Right lung (tissue), 5 donors: ENCODE data around the gene GPBP1. TPM values are rescaled to one million over a fixed set of nuclear protein-coding genes. Genes with fewer than 3 reads are reported as not detected.
"Not testable (repeated sequence)": the region's sequence is repeated elsewhere in the genome, so short reads cannot be mapped to it uniquely, and the experiment has no call there.

ENCODE experiments used
- DNase-seq, 2 donors: peaks; one replicate each; pipeline ENCODE4 v3.0.0-alpha.2; 2013
- polyA plus RNA-seq, 5 donors: library from polyadenylated mRNA; unstranded; fragments of 120-200 nt; gene quantifications; one replicate each; pipeline versions ENCODE4 v1.2.1 to v1.2.3, GENCODE V29; 2013; ENCODE audit warnings: inconsistent platforms in 1 of 5, low replicate concordance in 1 of 5; ENCODE audit not compliant: insufficient read length in 5 of 5, insufficient read depth in 1 of 5

Gene GPBP1
- polyA plus RNA-seq, 5 donors: 117 to 178 (median 158) TPM

GRCh38 chr5:57175551-57176309 lies 1.9 kb downstream of the GPBP1 start:
- peak in 1 of 2 donors; percentile 51 for DNase-seq

DNA sequence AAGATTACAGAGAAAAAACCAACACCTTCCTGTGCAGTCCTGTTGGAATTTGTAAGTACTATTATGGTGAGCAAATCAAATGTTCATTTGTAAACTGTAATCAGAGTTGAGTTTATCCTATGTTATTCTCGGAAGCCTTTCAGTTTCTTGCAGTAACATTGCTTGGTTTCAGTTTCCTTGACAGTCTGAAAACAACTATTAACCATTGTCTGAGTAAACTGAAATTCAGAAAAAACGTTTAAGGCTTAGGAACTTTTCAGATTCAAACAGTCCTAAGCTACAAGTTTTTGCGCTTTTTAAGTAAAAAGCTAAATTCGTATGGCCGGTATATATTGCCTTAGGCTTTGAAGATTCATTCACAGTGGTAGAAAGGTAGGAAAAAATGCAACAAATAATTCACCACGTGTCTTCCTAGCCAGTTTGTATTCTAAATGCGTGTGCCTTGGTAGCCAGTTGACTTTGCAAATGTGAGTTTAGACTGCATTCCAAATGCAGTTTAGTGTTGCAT lies 2.5 kb downstream of the GPBP1 start:
- DNase-seq: peak; percentile 35 to 43

DNA sequence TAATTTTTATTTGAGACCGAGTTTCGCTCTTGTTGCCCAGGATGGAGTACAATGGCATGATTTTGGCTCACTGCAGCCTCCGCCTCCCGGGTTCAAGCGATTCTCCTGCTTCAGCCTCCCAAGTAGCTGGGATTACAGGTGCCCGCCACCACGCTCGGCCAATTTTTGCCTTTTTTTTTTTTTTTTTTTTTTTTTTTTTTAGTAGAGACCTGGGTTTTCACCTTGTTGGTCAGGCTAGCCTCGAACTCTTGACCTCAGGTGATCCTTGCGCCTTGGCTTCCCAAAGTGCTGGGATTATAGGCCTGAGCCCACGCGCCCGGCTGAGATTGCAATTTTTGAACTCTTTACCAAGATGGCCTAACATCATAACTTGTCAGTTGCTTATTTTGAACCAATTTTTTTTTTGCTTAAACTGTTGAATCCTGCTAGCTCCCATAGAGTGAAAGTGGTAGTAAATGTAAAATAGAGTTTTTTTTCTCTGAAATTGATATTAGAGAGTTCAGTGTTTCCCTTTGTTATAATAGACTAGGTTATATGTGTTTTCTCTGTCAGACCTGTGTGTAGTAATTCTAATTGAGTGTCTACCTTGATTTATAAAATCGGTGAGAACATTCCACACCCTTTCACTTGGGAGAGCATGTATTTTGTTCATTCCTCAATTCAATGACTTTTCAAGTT lies 3.8 kb downstream of the GPBP1 start:
- DNase-seq: no peak

GRCh38 chr5:57178238-57178637 lies 4.4 kb downstream of the GPBP1 start:
- DNase-seq: not testable (repeated sequence)

GRCh38 chr5:57179262-57180200 lies 5.7 kb downstream of the GPBP1 start:
- no peak for DNase-seq

GRCh38 chr5:57181154-57181553 lies 7.3 kb downstream of the GPBP1 start:
- DNase-seq: no peak

DNA sequence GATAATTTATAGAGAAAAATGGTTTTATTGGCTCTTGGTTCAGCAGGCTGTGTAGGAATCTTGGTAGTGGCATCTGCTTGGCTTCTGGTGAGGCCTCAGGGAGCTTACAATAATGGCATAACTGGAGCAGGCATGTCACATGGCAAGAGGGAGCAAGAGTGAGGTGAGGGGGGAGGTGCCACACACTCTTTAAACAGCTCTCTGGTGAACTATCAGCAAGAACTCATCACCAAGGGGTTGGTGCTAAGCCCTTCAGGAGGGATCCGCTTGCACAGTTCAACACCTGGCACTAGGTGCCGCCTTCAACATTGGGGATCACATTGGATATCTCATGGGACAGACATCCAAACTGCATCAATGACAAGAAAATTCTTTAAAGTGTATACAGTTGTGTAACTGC lies 10.5 kb downstream of the GPBP1 start:
- no peak for DNase-seq

DNA sequence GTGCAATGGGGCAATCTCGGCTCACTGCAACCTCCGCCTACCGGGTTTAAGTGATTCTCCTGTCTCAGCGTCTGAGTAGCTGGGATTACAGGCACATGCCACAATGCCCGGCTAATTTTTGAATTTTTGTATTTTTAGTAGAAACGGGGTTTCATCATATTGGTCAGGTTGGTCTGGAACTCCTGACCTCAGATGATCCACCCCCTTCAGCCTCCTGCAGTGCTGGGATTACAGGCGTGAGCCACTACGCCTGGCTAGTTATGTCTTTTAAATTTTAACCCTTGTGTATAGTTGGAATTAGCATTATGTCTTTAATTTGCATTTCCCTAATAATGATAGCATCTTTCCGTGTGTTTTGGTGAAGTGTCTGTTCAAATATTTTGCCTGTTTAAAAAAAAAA lies 11.5 kb downstream of the GPBP1 start:
- DNase-seq: no peak

DNA sequence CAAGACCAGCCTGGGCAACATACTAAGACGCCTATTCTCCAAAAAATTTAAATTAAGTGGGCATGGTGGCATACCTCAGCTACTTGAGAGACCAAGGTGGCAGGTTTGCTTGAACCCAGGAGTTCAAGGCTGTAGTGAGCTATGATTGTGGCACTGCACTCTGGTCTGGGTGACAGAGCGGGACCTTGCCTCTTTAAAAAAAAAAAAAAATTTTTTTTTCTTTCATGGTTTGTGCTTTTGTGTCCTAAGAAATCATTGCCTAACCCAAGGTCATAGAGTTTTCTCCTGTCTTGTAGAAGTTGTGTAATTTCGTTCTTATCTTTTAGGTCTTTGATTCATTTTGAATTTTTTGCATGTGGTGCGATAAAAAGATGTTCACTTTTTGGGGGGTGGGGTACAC lies 12.3 kb downstream of the GPBP1 start:
- DNase-seq: no peak

- not testable (repeated sequence) for DNase-seq
These were observed 14.1 kb downstream of the GPBP1 start for GRCh38 chr5:57187977-57188376.

DNA sequence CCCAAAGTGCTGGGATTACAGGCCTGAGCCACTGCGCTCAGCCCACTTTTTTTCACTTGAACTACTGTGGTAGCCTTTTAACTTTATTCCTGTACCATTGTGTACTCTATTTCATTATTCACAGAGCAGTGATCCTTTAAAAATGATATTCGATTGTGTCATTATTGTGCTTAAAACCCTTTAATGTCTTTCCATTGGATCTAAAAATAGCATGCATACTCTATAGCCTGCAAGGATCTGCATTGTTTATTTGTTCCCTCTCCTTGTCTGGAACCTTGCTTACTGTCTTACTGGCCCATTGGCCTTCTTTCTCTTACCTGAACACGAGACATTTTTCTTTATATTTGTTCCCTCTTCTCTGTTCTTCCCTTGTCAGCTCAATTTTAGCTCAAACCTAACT lies 15.7 kb downstream of the GPBP1 start:
- no peak for DNase-seq

GRCh38 chr5:57190593-57190992 lies 16.7 kb downstream of the GPBP1 start:
- no peak for DNase-seq

- no peak for DNase-seq
These were observed 17.3 kb downstream of the GPBP1 start for GRCh38 chr5:57191163-57191562.

DNA sequence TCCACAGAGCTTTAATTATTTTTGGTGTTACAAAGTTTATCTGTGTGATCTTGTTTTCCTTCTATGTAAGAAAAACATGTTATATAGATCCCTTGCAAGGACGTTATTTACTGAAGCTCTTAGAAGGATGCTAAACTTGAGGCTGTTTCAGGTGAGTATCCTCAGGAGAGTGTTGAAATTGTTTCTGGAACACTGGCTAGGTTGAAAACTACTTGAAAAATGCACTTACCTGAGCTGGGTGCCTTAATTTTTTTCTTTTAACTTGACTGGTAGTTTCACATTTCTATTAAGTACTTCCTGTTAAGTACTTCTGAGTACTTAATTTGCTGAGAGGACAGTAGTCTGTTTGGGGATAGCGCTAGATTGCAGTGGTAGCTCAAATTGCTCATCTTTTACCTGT lies 18.1 kb downstream of the GPBP1 start:
- no peak for DNase-seq

- not testable (repeated sequence) for DNase-seq
These were observed 19.0 kb downstream of the GPBP1 start for GRCh38 chr5:57192832-57193231.

DNA sequence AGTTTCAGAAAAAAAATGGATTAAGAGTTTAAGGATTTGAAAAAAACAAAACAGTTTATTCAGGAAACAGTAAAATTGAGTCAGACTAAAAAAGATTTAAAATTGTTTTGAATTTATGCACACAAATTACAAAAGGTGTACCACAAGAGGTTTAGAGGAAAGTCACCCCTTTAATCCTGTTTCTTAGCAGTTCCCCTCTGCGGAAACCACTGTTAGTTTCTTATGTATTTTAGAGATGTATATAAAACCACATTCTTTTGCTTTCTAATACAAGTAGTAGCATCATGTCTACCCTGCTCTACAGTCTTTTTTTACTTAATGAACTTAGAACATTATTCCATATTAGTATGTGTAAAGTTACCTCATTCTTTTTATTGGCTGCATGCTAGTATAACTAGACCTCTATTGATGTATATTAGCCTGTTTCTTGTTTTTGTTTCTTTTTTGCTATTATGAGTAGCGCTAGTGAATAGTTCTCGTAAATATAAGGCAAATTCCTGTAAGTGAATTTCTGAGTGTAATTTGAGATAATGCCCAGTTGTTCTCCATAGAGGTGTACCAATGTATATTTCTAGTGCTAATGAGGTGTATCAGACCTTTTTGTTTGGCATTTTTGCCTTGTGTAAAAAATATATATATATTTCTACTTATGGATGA lies 20.0 kb downstream of the GPBP1 start:
- DNase-seq: no peak

GRCh38 chr5:57194653-57195052 lies 20.8 kb downstream of the GPBP1 start:
- DNase-seq: no peak

DNA sequence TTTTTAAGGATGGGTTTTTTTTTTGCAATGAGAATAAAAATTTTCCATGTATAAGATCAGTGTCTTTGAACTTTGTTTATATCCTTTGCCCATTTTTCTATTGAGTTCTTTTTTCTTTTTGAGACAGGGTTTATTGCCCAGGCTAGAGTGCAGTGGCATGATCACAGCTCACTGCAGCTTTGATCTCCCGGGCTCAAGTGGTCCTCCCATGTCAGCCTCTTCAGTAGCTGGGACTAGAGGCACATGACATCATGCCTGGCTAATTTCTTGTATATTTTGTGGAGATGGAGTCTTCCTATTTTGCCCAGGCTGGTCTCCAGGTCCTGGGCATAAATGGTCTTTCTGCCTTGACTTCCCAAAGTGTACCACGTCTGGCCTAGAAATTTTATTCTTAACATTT lies 21.2 kb downstream of the GPBP1 start:
- no peak for DNase-seq

GRCh38 chr5:57199866-57200265 lies 26.0 kb downstream of the GPBP1 start:
- DNase-seq: no peak

- DNase-seq: no peak
These were observed 29.0 kb downstream of the GPBP1 start for GRCh38 chr5:57202811-57203210.

- no peak for DNase-seq
These were observed 33.3 kb downstream of the GPBP1 start for GRCh38 chr5:57207007-57207653.
